ENCODE measurements around the gene MGAT4B.

DNA sequence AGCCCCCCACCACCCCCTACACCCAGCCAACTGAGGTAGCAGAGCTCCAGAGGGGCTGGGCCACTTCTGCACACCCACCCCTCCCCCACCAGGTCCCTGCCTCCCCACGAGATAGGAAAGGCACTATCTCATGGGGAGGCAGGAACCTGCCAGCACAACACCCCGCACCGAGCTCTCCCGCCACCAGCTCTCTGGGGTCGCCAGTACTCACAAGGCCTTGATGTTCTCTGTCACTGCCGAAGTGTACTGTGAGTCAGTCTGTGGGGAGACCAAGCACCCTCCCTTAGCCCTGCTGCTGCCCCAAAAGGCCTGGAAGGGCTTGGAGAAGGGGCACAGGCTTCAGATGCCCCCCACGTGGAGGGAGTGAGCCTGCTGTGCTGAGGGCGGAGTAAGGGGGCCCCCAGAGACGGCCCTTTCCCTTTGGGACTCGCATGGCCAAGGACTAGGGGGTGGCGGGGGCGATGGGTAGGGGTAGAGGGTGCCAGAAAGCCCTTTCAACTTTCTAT is 5.9 kb downstream of the MGAT4B start:
- TF ChIP-seq EP300 (IDR thresholded peaks at IDR 0.05; ENCODE audit: borderline replicate concordance) (no peak), TAF1 (IDR thresholded peaks at IDR 0.05; ENCODE audit: low read depth) (no peak), YY1 (IDR thresholded peaks at IDR 0.05; ENCODE audit: low read depth) (no peak), TEAD4 (IDR thresholded peaks at IDR 0.05) (no peak), RAD21 (IDR thresholded peaks at IDR 0.05; ENCODE audit: low read depth) (no peak), CREB1 (IDR thresholded peaks at IDR 0.05; ENCODE audit: low read depth) (no peak), TCF12 (IDR thresholded peaks at IDR 0.05; ENCODE audit: low read depth) (no peak), FOXM1 (IDR thresholded peaks at IDR 0.05; ENCODE audit: borderline replicate concordance, low read depth) (no peak), CEBPB (IDR thresholded peaks at IDR 0.05) (no peak), ZBTB7A (IDR thresholded peaks at IDR 0.05; ENCODE audit: low read depth) (no peak), EGR1 (IDR thresholded peaks at IDR 0.05) (no peak), NFIC (IDR thresholded peaks at IDR 0.05) (no peak)
- TF ChIP-seq, protein P1, sequence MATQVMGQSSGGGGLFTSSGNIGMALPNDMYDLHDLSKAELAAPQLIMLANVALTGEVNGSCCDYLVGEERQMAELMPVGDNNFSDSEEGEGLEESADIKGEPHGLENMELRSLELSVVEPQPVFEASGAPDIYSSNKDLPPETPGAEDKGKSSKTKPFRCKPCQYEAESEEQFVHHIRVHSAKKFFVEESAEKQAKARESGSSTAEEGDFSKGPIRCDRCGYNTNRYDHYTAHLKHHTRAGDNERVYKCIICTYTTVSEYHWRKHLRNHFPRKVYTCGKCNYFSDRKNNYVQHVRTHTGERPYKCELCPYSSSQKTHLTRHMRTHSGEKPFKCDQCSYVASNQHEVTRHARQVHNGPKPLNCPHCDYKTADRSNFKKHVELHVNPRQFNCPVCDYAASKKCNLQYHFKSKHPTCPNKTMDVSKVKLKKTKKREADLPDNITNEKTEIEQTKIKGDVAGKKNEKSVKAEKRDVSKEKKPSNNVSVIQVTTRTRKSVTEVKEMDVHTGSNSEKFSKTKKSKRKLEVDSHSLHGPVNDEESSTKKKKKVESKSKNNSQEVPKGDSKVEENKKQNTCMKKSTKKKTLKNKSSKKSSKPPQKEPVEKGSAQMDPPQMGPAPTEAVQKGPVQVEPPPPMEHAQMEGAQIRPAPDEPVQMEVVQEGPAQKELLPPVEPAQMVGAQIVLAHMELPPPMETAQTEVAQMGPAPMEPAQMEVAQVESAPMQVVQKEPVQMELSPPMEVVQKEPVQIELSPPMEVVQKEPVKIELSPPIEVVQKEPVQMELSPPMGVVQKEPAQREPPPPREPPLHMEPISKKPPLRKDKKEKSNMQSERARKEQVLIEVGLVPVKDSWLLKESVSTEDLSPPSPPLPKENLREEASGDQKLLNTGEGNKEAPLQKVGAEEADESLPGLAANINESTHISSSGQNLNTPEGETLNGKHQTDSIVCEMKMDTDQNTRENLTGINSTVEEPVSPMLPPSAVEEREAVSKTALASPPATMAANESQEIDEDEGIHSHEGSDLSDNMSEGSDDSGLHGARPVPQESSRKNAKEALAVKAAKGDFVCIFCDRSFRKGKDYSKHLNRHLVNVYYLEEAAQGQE (IDR thresholded peaks at IDR 0.05; ENCODE audit: low read depth) = no peak
- TF ChIP-seq, protein P2, sequence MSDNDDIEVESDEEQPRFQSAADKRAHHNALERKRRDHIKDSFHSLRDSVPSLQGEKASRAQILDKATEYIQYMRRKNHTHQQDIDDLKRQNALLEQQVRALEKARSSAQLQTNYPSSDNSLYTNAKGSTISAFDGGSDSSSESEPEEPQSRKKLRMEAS (IDR thresholded peaks at IDR 0.05) = no peak
